HepG2 (cell line): ENCODE measurements around the gene GSC. TPM values are rescaled to one million over a fixed set of nuclear protein-coding genes. Genes with fewer than 3 reads are reported as not detected.

ENCODE experiments used
- ATAC-seq: fragments of 200-7000 bp; cut with Tn5 transposase; 3 replicates; pipeline ENCODE4 v1.9.1; 2020; ENCODE audit warnings: mild to moderate bottlenecking, moderate library complexity
- BruUV-seq: library from RNA; stranded (reverse); fragments of 400-500 nt; replicated peaks from 2 replicates; lab custom pipeline; 2021; lab: Mats Ljungman, UMichigan
- CTCF ChIA-PET: fragments of 300-600 bp; formaldehyde crosslinking; extraction: SDS; loops from one replicate; lab custom pipeline; 2021; ENCODE audit warnings: low total read pairs, inconsistent platforms, low intra/inter-chr PET ratio; lab: Yijun Ruan, JAX
- POLR2A ChIA-PET: fragments of 350-600 bp; sonication (Branson Sonifier 250); formaldehyde crosslinking; loops from one replicate; lab custom pipeline; 2020; ENCODE audit warnings: antibody characterized with exemption, inconsistent platforms; lab: Yijun Ruan, JAX
- DNase-seq: peaks from one replicate; pipeline ENCODE4 v3.0.0-alpha.2; 2015; ENCODE audit warnings: low spot score
- FAIRE-seq: peaks from 3 replicates; lab custom pipeline; 2011; peaks lifted over from hg19 to GRCh38; lab: Jason Lieb, UNC
- H2AFZ ChIP-seq: one replicate; pipeline ENCODE4 v1.6.1; 2011; ENCODE audit warnings: low read length, inconsistent platforms
- H3K27ac ChIP-seq: fragments of 300-600 bp; 3 replicates; pipeline ENCODE4 v1.8.0; 2011; ENCODE audit warnings: mixed run types, mild to moderate bottlenecking, mixed read lengths, low read length, inconsistent platforms; ENCODE audit not compliant: insufficient read depth; ENCODE audit errors: extremely low read length
- H3K27me3 ChIP-seq, 2 experiments: fragments of 200-600 bp in 1 of 2; 2 replicates in 1 of 2; 3 replicates in 1 of 2; pipeline versions ENCODE4 v1.6.0 to v1.8.0; 2011; ENCODE audit warnings: low read length in 2 of 2, mild to moderate bottlenecking in 2 of 2, moderate library complexity in 2 of 2, inconsistent platforms in 1 of 2; ENCODE audit not compliant: insufficient read depth in 2 of 2, control insufficient read depth in 1 of 2
- H3K36me3 ChIP-seq, 2 experiments: fragments of 200-600 bp in 1 of 2; replicated peaks in 1 of 2; 2 replicates in 1 of 2; 3 replicates in 1 of 2; pipeline versions ENCODE4 v1.5.1 to v1.8.0; 2011; ENCODE audit warnings: low read length in 2 of 2, inconsistent platforms in 1 of 2; ENCODE audit not compliant: insufficient read depth in 2 of 2, control insufficient read depth in 1 of 2
- H3K4me1 ChIP-seq: 2 replicates; pipeline ENCODE4 v1.5.1; 2012; ENCODE audit warnings: low read length, inconsistent platforms; ENCODE audit not compliant: insufficient read depth
- H3K4me2 ChIP-seq: 2 replicates; pipeline ENCODE4 v1.6.0; 2011; ENCODE audit warnings: low read depth, low read length, inconsistent platforms
- H3K4me3 ChIP-seq, 3 experiments: fragments of 200-600 bp in 1 of 3; sonication (generic), shearing (Covaris generic) in 1 of 3; replicated peaks in 1 of 3; 2 replicates each; pipeline ENCODE4 v1.5.1; 2011 to 2016; ENCODE audit warnings: low read length in 3 of 3, inconsistent platforms in 2 of 3, low read depth in 2 of 3, mild to moderate bottlenecking in 2 of 3, control low read depth in 1 of 3, mixed read lengths in 1 of 3; ENCODE audit not compliant: insufficient read depth in 1 of 3
- H3K79me2 ChIP-seq: one replicate; pipeline ENCODE4 v1.6.1; 2011; ENCODE audit warnings: low read length, inconsistent platforms; ENCODE audit not compliant: insufficient read depth
- H3K9ac ChIP-seq: 2 replicates; pipeline ENCODE4 v1.6.0; 2011; ENCODE audit warnings: mild to moderate bottlenecking, low read depth, low read length, inconsistent platforms; ENCODE audit not compliant: insufficient read depth
- H3K9me3 ChIP-seq: 2 replicates; pipeline ENCODE4 v1.5.1; 2012; ENCODE audit warnings: mild to moderate bottlenecking, low read length
- H4K20me1 ChIP-seq: 2 replicates; pipeline ENCODE4 v1.6.0; 2011; ENCODE audit warnings: inconsistent platforms, mild to moderate bottlenecking, low read length, moderate library complexity; ENCODE audit not compliant: insufficient read depth
- IKZF1 ChIP-seq: fragments of 450-650 bp; IDR thresholded peaks from 2 replicates; pipeline ENCODE4 v1.7.1; 2016
- KDM4B ChIP-seq: sonication (generic); formaldehyde crosslinking; IDR thresholded peaks from 2 replicates; pipeline ENCODE4 v1.4.0; 2020; ENCODE audit warnings: missing genetic modification reagents
- MXD1 ChIP-seq: sonication (generic); formaldehyde crosslinking; IDR thresholded peaks from 2 replicates; pipeline ENCODE4 v1.4.0; 2020; ENCODE audit warnings: mild to moderate bottlenecking, missing genetic modification reagents
- SAFB2 ChIP-seq: sonication (generic); formaldehyde crosslinking; IDR thresholded peaks from 2 replicates; pipeline ENCODE4 v1.5.1; 2020; ENCODE audit warnings: missing genetic modification reagents, low read depth, mild to moderate bottlenecking, borderline replicate concordance
- SRY ChIP-seq: sonication (generic); formaldehyde crosslinking; IDR thresholded peaks from 2 replicates; pipeline ENCODE4 v1.8.0; 2022; ENCODE audit warnings: mild to moderate bottlenecking, missing genetic modification reagents
- whole genome bisulfite sequencing: methylation state at CpG from one replicate; pipeline ENCODE4 v1.1.6; 2017; ENCODE audit warnings: low lambda C conversion rate; 5-methylcytosine and 5-hydroxymethylcytosine counted together
- in situ Hi-C: cut with HindIII; loops from 2 replicates; pipeline ENCODE4 v1.10.0; 2017; ENCODE audit warnings: low pct_unique_long_range_greater_than_20kb; ENCODE audit not compliant: extremely low pct_ligation_motif_present
- intact Hi-C: fragments of 100-400 bp; cut with micrococcal nuclease; formaldehyde crosslinking; loops from one replicate; pipeline ENCODE4 v1.10.0; 2022; ENCODE audit not compliant: unreplicated experiment
- polyA plus RNA-seq, 8 experiments: library from polyadenylated mRNA; depleted of rRNA in 3 of 8; stranded (reverse) in 7 of 8; unstranded in 1 of 8; fragments of >200 nt; fragmentation: Illumina TruSeq in 4 of 8; extraction: Trizol in 4 of 8; gene quantifications; 2 replicates each; pipeline versions ENCODE4 v1.2.1 to v1.2.3, GENCODE V29; 2011 to 2016; ENCODE audit warnings: low read depth in 4 of 8, missing spikeins in 1 of 8, mixed read lengths in 1 of 8; ENCODE audit not compliant: insufficient read depth in 1 of 8
- total RNA-seq, 5 experiments: library from RNA; depleted of rRNA; stranded (reverse); fragments of >200 nt; fragmentation: Illumina TruSeq; extraction: Trizol; gene quantifications; 2 replicates each; pipeline ENCODE4 v1.2.3, GENCODE V29; 2016; ENCODE audit warnings: low read depth in 1 of 5

The GSC gene
- total and polyA plus RNA-seq, 2 of the 13 experiments (the other 11 are each of a cell fraction or from before 2014, with no cell fraction given) = not detected

- intact Hi-C loops = no loop called here
- Histone ChIP-seq H4K20me1 (no peaks in the 10 kb centered on the region), H3K4me2 (no peak overlapping the region), H3K4me1 (no peaks in the 10 kb centered on the region), H3K36me3 (no peaks in the 10 kb centered on the region), H3K27me3 (peaks cover 0 to 4% of the 10 kb centered on the region in 2 experiments; a peak in 1 of 5 replicates), H3K9me3 (no peaks in the 10 kb centered on the region), H3K4me3 (no peak overlapping the region), H2AFZ (no peak overlapping the region), H3K27ac (no peak overlapping the region), H3K9ac (no peak overlapping the region), H3K79me2 (no peaks in the 10 kb centered on the region)
- ChIA-PET CTCF (no interaction called here), POLR2A (no interaction called here)
- WGBS = 26% methylated on average over 4 of the region's 4 CpGs
- TF ChIP-seq SRY (no peak), SAFB2 (CRISPR knock-in tag) (no peak), MXD1 (CRISPR knock-in tag) (no peak), IKZF1 (no peak), KDM4B (no peak)
- no TSS peak for BruUV-seq
- no peak for DNase-seq
- no peak for ATAC-seq
- no peak for FAIRE-seq
- in situ Hi-C loops = no loop called here
These were observed 47.5 kb downstream of the GSC start for GRCh38 chr14:94722397-94722796.

Other genes with a start within 250 kb of the GSC start
- gene SERPINA4, start 208.7 kb downstream of the GSC start, total RNA-seq (2016; rRNA removed; fragmentation: Illumina TruSeq; extraction: Trizol) = 17.2 and 39.1 TPM in 2 replicates
- gene SERPINA4, start 208.7 kb downstream of the GSC start, polyA plus RNA-seq (2011; rRNA removed) = 57.8 and 82.7 TPM in 2 replicates
- 237 and 498 TPM in 2 replicates for gene SERPINA5, start 188.7 kb downstream of the GSC start, total RNA-seq (2016; rRNA removed; fragmentation: Illumina TruSeq; extraction: Trizol)
- 449 and 569 TPM in 2 replicates for gene SERPINA5, start 188.7 kb downstream of the GSC start, polyA plus RNA-seq (2011; rRNA removed)
- 433 and 825 TPM in 2 replicates for gene SERPINA3, start 157.7 kb downstream of the GSC start, total RNA-seq (2016; rRNA removed; fragmentation: Illumina TruSeq; extraction: Trizol)
- gene SERPINA3, start 157.7 kb downstream of the GSC start, polyA plus RNA-seq (2011; rRNA removed) = 2,200 and 3,367 TPM in 2 replicates